ENCODE measurements around the gene POLK.
"Not testable (repeated sequence)": the region's sequence is repeated elsewhere in the genome, so short reads cannot be mapped to it uniquely, and the experiment has no call there.

DNA sequence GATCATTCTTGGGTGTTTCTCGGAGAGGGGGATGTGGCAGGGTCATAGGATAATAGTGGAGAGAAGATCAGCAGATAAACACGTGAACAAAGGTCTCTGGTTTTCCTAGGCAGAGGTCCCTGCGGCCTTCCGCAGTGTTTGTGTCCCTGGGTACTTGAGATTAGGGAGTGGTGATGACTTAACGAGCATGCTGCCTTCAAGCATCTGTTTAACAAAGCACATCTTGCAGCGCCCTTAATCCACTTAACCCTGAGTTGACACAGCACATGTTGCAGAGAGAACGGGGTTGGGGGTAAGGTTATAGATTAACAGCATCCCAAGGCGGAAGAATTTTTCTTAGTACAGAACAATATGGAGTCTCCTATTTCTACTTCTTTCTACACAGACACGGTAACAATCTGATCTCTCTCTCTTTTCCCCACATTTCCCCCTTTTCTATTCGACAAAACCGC lies 99.2 kb downstream of the POLK start:
- not testable (repeated sequence) for TF ChIP-seq POLR2A (IDR thresholded peaks at IDR 0.05; ENCODE audit: low read depth, low read length); RAD21 (IDR thresholded peaks at IDR 0.05; ENCODE audit: low read length); RCOR1 (IDR thresholded peaks at IDR 0.05; ENCODE audit: insufficient replicate concordance, low read length); NFE2L2 (IDR thresholded peaks at IDR 0.05; ENCODE audit: low read depth, low read length); MAZ (IDR thresholded peaks at IDR 0.05; ENCODE audit: borderline replicate concordance, low read depth, low read length); RFX5 (IDR thresholded peaks at IDR 0.05; ENCODE audit: low read depth, low read length); SMC3 (IDR thresholded peaks at IDR 0.05; ENCODE audit: low read depth, low read length)
- TF ChIP-seq, protein P1, sequence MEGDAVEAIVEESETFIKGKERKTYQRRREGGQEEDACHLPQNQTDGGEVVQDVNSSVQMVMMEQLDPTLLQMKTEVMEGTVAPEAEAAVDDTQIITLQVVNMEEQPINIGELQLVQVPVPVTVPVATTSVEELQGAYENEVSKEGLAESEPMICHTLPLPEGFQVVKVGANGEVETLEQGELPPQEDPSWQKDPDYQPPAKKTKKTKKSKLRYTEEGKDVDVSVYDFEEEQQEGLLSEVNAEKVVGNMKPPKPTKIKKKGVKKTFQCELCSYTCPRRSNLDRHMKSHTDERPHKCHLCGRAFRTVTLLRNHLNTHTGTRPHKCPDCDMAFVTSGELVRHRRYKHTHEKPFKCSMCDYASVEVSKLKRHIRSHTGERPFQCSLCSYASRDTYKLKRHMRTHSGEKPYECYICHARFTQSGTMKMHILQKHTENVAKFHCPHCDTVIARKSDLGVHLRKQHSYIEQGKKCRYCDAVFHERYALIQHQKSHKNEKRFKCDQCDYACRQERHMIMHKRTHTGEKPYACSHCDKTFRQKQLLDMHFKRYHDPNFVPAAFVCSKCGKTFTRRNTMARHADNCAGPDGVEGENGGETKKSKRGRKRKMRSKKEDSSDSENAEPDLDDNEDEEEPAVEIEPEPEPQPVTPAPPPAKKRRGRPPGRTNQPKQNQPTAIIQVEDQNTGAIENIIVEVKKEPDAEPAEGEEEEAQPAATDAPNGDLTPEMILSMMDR (conservative IDR thresholded peaks at IDR 0.05; ENCODE audit: low read depth, low read length), result not testable (repeated sequence)
- TF ChIP-seq, protein P2, sequence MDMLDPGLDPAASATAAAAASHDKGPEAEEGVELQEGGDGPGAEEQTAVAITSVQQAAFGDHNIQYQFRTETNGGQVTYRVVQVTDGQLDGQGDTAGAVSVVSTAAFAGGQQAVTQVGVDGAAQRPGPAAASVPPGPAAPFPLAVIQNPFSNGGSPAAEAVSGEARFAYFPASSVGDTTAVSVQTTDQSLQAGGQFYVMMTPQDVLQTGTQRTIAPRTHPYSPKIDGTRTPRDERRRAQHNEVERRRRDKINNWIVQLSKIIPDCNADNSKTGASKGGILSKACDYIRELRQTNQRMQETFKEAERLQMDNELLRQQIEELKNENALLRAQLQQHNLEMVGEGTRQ (IDR thresholded peaks at IDR 0.05; ENCODE audit: low read depth, low read length), result not testable (repeated sequence)
- TF ChIP-seq, protein P3, sequence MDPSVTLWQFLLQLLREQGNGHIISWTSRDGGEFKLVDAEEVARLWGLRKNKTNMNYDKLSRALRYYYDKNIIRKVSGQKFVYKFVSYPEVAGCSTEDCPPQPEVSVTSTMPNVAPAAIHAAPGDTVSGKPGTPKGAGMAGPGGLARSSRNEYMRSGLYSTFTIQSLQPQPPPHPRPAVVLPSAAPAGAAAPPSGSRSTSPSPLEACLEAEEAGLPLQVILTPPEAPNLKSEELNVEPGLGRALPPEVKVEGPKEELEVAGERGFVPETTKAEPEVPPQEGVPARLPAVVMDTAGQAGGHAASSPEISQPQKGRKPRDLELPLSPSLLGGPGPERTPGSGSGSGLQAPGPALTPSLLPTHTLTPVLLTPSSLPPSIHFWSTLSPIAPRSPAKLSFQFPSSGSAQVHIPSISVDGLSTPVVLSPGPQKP (IDR thresholded peaks at IDR 0.05; ENCODE audit: borderline replicate concordance, low read depth, low read length), result not testable (repeated sequence)
